ENCODE results near the gene SMARCC2.

SMARCC2 gene

DNA sequence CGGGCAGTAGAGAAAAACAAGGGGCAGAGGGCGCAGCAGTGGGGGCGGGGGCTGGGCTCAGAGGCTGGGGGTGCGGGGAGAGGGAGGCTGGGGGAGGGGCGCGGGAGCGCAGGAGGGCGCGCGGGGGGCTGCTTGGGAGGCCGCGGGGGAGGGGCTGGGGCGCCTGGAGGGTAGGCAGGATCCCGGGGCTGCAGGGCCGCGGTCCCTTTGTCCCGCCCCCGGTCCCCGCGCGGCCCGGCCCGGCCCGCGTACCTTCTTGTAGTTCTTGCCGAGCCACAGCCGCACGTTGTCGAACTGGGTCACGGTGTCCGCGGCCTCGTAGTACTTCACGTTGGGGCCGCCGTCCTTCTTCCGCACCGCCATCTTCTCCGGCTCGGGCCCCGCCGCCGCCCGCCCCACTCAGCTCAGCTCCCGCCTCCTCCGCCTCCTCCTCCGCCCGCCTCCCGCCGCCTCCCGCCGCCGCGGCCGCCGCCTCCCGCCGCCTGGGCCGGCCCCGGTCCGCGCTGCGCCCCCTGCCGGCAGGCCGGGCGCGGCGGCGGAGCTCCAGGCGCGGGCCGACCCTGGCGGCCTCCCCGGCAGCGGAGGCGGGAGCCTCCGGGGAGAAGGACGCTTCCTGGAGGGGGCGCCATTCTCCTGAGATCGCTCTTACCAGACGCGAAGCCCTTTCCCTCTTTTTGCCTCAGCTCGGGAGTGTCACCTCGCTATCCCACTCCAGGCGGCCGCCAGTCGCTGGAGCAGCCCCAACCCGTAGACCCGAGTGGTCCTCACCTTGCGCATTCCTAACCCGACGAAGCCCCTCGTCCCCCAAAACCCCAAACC, at the start of gene SMARCC2:
Gene SMARCC2, minus strand, starts transcription at position 385 of the 819 bp plus-strand sequence. Its CDS starts 22 bp downstream, at position 363.
- DNase-seq (ENCODE audit: extremely low read depth in 1 of 2, low read depth in 1 of 2), result peak; percentile 65 to 76

DNA sequence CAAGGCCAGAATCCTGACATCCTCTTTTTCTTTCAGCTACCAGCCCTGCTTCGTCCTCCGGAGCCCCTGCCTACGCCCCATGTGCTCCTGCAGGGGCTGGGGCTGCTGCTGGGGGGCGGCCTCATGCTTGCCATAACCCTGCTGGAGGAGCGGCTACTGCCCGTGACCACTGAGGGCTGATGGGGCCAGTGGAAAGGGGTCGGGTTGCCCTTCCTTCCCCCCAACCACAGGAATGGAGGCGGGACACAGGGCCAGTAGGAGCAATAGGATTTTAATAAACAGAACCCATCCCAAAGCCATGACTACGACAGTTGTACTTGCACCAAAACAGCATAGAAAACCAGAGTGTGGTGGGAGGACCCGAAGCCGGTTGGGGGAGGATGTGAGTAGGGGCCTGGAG, 48.3 kb upstream of the SMARCC2 start:
- DNase-seq (ENCODE audit: extremely low read depth in 1 of 2, low read depth in 1 of 2), result no peak

DNA sequence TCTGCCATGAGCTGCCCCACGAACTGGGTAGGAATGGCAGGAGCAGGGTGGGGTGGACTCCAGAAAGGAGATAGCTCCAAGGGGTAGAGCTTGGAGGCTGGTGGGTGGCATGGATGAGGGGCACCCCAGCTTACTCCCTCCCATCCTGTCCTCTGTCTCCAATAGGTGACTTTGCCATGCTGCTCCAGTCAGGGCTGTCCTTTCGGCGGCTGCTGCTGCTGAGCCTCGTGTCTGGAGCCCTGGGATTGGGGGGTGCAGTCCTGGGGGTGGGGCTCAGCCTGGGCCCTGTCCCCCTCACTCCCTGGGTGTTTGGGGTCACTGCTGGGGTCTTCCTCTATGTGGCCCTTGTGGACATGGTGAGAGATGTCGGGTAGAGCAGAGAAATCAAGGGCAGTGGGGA, 47.7 kb upstream of the SMARCC2 start:
- DNase-seq (ENCODE audit: extremely low read depth in 1 of 2, low read depth in 1 of 2), result no peak

DNA sequence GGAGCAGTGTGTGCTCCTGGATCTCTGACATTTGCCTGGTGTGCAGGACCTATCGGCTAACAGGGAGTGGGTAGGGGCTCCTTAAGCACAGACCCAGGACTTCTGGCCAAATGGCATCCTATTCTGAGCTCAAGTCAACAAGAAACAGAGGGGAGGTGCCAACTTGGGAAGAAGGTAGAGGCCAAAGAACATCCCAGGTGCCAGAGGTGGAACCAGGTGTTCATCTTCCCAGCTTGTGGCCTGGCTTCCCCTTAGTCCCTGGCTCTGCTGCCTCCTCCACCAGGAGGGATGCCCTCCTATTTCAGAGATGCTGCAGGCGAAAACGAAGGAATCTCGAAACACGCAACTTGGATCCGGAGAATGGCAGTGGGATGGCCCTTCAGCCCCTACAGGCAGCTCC, 46.8 kb upstream of the SMARCC2 start:
- DNase-seq (ENCODE audit: extremely low read depth in 1 of 2, low read depth in 1 of 2), result no peak

DNA sequence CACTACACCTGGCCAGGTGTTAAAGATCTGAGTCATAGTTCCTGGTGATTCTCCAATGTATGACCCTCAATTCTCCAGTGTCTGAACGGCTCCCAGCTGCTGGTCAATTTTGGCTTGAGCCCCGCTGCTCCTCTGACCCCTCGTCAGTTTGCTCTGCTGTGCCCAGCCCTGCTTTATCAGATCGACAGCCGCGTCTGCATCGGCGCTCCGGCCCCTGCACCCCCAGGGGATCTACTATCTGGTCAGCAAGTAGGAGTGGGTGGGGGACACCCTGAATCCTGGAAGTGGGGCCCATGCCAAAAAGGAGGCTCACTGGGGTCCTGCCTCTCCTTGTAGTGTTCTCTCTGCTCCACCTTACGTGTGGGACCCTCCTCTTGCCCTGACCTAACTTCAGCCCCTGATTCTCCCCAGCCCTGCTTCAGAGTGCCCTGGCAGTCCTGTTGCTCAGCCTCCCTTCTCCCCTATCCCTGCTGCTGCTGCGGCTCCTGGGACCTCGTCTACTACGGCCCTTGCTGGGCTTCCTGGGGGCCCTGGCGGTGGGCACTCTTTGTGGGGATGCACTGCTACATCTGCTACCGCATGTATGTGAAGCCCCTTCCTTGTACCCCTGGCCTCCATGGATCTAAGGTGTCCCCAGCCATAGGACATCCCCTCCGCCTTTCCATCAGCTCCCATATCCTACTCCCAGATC, 45.6 kb upstream of the SMARCC2 start:
- DNase-seq (ENCODE audit: extremely low read depth in 1 of 2, low read depth in 1 of 2), result no peak

DNA sequence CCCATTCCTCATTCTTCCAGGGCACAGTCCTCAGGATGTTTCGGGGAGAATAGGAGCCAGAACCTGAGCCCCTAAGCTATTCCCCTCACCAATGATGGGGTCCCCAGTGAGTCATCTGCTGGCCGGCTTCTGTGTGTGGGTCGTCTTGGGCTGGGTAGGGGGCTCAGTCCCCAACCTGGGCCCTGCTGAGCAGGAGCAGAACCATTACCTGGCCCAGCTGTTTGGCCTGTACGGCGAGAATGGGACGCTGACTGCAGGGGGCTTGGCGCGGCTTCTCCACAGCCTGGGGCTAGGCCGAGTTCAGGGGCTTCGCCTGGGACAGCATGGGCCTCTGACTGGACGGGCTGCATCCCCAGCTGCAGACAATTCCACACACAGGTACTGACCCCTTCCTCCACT, 41.9 kb upstream of the SMARCC2 start:
- DNase-seq (ENCODE audit: extremely low read depth in 1 of 2, low read depth in 1 of 2), result no peak

DNA sequence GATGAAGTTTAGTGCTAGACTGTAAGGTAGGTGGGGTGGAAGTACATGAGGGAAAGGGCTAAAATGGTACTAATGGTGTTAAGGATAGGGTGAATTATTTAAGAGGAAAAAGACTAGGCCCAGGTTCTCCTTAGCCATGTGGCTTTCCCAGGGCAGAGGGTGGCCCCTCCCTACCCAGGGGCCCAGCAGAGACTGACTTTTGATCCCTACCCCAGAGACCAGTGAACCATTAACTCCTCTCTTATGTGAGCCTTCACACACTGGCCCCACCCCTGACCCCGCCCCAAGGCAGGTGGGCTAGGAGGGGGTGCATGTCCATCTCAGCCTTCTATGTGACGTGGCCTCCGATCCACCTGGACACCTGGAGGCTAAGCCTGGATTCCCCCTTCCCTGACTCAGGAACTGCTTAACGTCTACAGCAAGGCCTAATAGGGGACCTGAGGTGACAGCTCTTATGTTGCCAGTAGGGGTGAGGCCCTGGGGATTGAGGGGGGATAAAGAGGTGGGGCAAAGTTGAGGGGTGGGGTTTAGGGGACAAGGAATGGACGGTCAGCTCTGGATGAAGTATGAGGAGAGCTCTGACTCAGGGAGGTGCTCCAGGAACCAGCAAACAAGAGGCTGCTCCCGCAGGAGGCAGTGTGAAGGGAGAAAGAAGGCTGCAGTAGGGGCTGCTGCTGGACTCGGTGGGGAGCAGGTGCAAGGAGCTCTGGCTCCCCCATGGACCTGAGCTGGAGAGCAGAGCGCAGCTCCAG, 41.3 kb upstream of the SMARCC2 start:
- DNase-seq (ENCODE audit: extremely low read depth in 1 of 2, low read depth in 1 of 2), result no peak

DNA sequence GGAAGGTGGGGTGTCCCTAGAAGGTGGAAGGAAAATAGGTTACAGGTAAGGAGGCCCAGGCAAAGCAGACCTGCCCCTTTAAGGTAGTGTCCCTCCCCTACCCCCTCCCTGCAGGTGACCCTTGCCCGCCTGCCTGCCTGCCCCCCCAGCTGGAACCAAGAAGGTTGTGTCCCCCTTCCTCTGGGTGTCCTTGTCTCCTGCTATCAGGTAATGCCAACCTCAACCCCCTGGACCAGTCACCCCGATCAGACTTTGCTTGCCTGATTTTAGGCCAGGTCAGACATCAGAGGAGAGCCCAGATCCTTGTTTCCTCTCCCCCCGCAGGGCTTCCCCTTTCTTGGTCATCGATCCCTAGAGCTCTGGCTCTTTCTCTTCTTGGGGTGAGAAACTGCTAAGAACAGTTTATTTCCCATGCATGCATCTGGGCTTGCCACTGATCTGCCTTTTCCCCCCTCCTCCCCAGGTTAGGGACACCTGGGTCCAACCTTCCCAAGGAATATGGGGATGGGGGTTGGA, 40.7 kb upstream of the SMARCC2 start, which contains the start of gene SLC39A5:
Gene SLC39A5, plus strand, starts transcription at position 136 of the 516 bp plus-strand sequence. CDS start 1,224 bp downstream, outside the sequence.
- DNase-seq (ENCODE audit: extremely low read depth in 1 of 2, low read depth in 1 of 2), result no peak

DNA sequence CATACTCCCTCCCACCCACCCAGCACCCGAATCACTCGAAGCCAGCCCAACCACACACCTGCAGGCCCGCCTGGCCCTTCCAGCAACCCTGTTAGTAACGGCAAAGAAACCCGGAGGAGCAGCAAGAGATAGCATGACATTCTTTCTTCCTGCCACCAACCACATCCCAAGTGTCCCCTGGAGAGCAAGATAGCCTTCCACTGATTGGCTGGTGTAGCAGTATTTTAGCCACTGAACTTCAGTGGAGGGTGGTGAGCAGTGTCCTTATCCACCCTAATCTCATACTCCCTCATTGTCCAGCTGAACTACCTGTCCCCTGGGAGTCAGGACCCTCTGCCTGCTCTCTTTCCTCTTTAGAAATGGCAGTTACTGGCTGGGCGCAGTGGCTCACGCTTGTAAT, 39.8 kb upstream of the SMARCC2 start:
- no peak for DNase-seq (ENCODE audit: extremely low read depth in 1 of 2, low read depth in 1 of 2)

DNA sequence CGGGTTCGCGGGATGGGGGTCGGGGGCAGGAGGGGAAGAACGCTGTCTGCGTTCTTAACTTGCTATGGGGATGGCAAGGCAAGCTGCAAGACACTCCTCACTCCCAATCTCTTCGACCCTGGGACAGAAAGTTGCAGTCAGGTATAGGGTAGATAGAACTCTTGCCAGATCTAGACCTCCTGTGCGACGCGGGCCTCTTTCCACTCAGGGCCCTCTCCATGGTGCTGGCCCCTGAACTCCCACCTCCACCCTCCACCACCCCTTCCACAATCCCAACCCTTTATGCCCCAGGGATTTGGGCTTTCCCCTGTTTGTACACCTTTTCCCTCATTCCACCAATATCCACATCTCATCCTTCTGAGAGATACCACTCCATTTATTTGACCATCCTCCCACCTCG, 35.7 kb upstream of the SMARCC2 start:
- DNase-seq (ENCODE audit: extremely low read depth in 1 of 2, low read depth in 1 of 2), result no peak

DNA sequence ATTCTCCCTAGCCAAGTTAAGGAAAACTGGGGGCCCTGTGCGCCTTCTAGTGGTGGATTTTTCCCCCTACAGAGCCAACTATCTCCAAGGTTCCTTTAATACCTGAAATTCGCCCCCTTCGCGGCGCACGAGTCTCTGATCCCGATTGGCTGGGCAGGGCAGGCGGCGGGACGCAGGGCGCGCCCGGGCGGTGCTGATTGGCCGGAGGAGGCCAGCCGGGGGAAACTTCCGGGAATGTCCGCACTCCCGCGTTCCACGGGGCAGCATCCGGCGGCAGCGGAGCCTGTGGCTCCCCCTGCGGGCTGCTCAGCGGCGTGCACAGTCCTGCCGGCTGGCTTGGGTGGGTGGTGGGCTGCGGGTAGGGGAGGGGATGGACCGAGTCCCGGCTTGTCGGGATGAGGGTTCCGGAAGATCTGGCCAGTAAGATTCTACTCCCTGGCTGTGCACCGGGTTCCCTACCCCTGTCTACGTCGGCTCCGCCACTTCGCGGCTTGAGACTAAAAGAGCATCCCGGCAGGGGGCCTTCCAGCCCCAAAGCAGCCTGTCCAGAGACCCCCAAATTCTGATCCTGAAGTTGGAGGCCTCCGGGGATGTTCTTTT, 34.9 kb upstream of the SMARCC2 start, which contains the start of gene NABP2:
Gene NABP2, plus strand, starts transcription at position 241 of the 600 bp plus-strand sequence. CDS start 515 bp downstream, outside the sequence.
- DNase-seq (ENCODE audit: extremely low read depth in 1 of 2, low read depth in 1 of 2), result peak; percentile 94 to 96

DNA sequence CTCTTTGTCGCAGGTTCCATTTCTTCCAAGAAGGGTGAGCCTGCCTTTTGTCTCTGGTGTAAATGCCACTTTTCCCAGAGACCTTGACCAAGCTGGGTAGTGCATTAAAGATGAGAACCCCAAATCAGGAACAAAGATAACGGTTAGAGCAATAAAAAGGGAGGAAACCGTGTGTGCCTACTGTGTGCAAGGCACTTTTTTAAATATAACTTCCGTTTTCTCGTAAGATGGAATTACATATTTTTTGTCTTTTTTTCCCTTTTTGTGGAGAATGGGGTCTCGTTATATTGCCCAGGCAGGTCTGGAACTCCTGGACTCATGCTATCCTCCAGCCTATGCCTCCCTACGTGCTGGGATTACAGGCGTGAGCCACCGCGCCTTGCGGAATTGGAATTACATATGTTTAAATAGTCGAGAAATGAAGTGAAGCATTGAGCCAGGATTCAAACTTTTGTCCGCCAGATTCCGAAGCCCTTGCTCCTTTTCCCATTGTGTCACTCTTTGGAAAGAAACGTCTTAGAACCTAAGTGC, 34.4 kb upstream of the SMARCC2 start:
- no peak for DNase-seq (ENCODE audit: extremely low read depth in 1 of 2, low read depth in 1 of 2)

DNA sequence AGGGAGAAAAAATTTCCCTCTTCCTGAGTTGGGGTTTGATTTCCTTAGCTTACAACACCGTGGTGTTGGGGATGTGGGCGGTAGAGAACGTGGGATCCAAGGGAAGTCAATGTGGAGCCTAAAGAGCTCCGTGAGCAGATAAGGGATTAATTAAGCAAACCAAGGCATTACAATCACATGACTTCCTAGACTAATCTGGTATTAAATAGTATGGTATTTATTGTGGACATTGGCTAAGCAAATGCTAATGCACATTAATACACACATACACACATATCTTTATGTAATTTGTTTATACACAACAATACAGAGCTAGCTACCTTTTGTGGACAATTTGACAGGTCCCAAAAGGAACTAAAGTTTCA, 33.2 kb upstream of the SMARCC2 start:
- no peak for DNase-seq (ENCODE audit: extremely low read depth in 1 of 2, low read depth in 1 of 2)

DNA sequence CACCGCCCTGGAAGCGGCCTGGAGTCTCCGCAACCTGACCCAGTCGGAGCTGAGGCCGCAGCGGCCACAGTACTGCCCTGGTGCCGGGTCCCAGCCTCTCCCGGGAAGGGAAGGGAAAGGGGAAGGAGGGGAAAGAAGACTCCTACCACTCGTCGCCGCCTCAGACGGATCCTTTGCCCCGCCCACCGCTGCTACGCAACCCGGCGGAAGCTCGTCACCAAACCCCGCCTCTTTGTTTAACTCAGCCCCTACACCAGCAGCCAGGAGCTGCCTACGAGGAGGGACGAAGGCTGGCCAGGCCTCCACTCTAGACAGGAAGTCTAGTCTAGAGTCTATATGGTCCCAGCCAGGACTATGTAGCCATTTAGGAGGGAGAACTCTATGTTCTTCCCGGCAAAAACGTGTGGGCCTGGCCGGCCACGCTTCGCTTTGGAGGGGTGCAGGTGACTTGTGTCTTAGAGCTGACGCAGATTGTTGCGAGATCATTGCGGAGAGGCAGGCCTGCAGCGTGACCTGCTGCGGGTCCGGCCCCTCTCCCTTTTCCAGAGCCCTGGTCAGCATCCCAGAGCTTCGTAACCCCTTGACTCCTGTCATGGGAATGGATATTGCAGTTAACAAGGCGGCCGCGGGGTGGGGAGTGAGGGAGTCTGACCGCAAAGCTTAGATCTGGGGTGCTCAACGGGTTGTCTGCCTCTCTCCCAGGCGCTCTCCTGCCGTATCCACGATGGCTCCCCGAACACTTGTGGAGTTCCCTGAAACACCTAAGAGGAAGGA, 32.7 kb upstream of the SMARCC2 start, which contains the start of gene RNF41:
Gene RNF41, minus strand, starts transcription at position 166 of the 774 bp plus-strand sequence. CDS start 7,875 bp downstream, outside the sequence.
- DNase-seq (ENCODE audit: extremely low read depth in 1 of 2, low read depth in 1 of 2), result peak; percentile 73 to 86

DNA sequence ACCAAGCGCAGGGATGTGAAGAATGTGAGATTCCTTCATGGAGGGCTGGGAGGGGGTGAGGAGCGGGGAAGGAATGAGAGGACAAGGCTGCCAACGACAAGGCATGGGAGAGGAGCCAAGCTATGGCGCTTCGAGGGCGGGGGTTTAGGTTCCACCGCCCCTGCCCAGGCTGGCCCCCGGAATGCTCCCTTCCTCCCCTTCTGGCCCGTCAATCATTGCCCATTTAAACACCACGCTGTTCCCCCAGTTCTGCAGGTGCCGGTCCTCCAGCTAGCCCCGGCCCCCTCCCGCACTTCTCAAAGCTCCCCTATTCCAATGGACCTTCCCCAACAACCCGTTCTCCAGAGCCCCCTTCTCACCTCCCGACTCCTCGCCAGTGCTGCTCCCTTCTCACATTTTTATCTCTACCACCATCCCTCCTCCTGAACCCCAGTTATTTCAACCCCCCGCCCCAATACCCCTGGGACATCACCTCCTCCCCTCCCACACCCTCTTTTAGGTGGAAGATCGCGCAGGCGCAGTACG, 32.0 kb upstream of the SMARCC2 start:
- DNase-seq (ENCODE audit: extremely low read depth in 1 of 2, low read depth in 1 of 2), result no peak

DNA sequence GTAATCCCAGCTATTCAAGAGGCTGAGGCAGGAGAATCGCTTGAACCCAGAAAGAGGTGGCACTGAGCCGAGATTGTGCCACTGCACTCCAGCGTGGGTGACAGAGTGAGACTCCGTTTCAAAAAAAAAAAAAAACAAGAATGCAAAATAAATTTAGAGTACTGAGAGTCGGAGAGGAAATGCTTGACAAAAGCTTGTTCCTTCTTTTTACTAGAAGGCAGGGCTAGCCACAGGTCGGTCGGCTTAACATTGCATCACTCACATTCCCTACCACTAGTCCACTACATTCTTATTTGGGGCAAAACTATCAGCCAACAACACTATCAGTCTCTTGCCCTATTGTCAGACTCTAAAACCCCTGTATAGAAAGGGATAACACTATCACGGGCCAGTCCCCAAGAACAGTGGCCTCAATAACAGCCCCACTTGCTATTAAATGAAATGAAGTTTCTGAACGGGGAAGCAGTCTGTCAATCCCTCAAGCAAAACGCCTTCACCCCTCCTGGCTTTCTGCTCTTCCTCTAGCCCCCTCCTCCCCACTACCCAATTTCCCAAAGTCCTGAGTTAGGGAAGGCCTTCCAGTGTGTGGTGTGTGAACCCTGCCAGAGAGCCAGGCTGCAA, 31.4 kb upstream of the SMARCC2 start:
- no peak for DNase-seq (ENCODE audit: extremely low read depth in 1 of 2, low read depth in 1 of 2)

DNA sequence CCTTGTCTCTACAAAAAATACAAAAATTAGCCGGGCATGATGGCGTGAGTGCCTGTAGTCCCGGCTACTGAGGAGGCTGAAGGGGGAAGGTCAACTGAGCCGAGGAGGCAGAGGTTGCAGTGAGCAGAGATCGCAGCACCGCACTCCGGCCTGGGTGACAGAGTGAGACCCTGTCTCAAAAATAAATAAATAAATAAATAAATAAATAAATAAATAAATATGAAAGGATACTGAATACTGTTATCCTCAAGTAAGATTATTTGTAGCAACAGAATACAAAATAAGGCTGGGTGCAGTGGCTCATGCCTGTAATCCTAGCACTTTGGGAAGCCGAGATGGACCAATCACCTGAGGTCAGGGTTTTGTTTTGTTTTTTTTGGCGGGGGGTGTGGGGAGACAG, 30.6 kb upstream of the SMARCC2 start:
- no peak for DNase-seq (ENCODE audit: extremely low read depth in 1 of 2, low read depth in 1 of 2)

DNA sequence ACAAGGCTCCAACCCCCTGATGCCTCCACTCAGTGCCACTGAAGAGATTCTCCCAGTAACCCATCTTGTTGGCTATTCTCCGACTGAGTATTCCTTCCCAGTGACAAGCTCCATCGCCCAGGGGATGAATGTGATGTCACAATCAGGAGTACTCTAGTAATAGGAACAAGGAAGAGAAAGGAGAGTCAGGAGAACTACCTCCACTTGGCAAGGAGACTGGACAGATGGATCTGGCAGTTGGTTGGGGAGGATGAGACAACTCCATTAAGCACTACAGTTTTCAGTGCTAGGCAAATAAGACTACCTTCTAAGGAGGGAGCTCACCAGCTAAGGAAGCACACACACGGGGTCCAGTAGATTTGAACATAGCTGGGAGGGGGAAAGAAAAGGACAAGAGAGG, 27.2 kb upstream of the SMARCC2 start:
- DNase-seq (ENCODE audit: extremely low read depth in 1 of 2, low read depth in 1 of 2), result no peak

DNA sequence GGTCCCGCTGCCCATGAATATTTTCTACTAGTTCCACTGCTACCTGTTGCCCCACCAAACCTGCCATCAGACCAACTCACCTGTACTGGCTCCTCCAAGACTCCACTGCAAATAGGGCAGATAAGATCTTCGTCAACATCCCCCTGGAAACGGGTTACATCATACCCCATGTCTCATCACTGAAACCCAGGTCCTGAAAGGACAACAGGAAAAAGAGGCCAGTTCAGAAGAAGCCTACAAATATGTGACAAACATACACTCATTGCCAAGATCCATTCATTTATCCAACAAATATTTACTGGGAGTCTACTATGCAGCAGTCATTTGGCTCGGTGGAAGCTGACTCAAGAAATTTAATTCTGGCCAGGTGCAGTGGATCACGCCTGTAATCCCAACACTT, 24.6 kb upstream of the SMARCC2 start:
- DNase-seq (ENCODE audit: extremely low read depth in 1 of 2, low read depth in 1 of 2), result no peak
